ENCODE data around the gene ISLR.

Gene ISLR

GRCh38 chr15:74171965-74172541, 1.5 kb upstream of the ISLR start:
- DNase-seq (ENCODE audit: low read depth): no peak

- peak; percentile 23 for DNase-seq (ENCODE audit: low read depth)
Observed at GRCh38 chr15:74172701-74173379, 670 bp upstream of the ISLR start.

- no peak for DNase-seq (ENCODE audit: low read depth)
Observed at GRCh38 chr15:74174219-74174957, 878 bp downstream of the ISLR start.

- DNase-seq (ENCODE audit: low read depth): no peak
Observed at GRCh38 chr15:74174958-74175253, 1.4 kb downstream of the ISLR start.

GRCh38 chr15:74175271-74176191, 2.0 kb downstream of the ISLR start:
- DNase-seq (ENCODE audit: low read depth): no peak

GRCh38 chr15:74176262-74177214, 3.0 kb downstream of the ISLR start:
- no peak for DNase-seq (ENCODE audit: low read depth)

GRCh38 chr15:74178326-74179100, 5.0 kb downstream of the ISLR start:
- DNase-seq (ENCODE audit: low read depth): no peak

GRCh38 chr15:74179101-74179841, 5.8 kb downstream of the ISLR start:
- DNase-seq (ENCODE audit: low read depth): peak; percentile 94

- DNase-seq (ENCODE audit: low read depth): peak; percentile 78
Observed at GRCh38 chr15:74179983-74180880, 6.7 kb downstream of the ISLR start.

GRCh38 chr15:74180881-74181602, 7.5 kb downstream of the ISLR start:
- no peak for DNase-seq (ENCODE audit: low read depth)

- no peak for DNase-seq (ENCODE audit: low read depth)
Observed at GRCh38 chr15:74182131-74182530, 8.6 kb downstream of the ISLR start.

- DNase-seq (ENCODE audit: low read depth): no peak
Observed at GRCh38 chr15:74184582-74185091, 11.1 kb downstream of the ISLR start.

- peak; percentile 45 for DNase-seq (ENCODE audit: low read depth)
Observed at GRCh38 chr15:74185710-74186348, 12.3 kb downstream of the ISLR start.

- DNase-seq (ENCODE audit: low read depth): no peak
Observed at GRCh38 chr15:74188216-74188615, 14.7 kb downstream of the ISLR start.

GRCh38 chr15:74191798-74192197, 18.3 kb downstream of the ISLR start:
- DNase-seq (ENCODE audit: low read depth): no peak

GRCh38 chr15:74192751-74193150, 19.2 kb downstream of the ISLR start:
- no peak for DNase-seq (ENCODE audit: low read depth)

- DNase-seq (ENCODE audit: low read depth): peak; percentile 98
Observed at GRCh38 chr15:74193299-74193718, 19.8 kb downstream of the ISLR start.
